B cell (primary cell): ENCODE measurements around the gene JMJD8. TPM values are rescaled to one million over a fixed set of nuclear protein-coding genes. Genes with fewer than 3 reads are reported as not detected.

Experiments
- ATAC-seq: fragments of 200-7000 bp; cut with Tn5 transposase; one replicate; pipeline ENCODE4 v1.10.0; 2021; ENCODE audit warnings: low read depth, mild to moderate bottlenecking, moderate number of reproducible peaks, moderate library complexity
- CTCF ChIA-PET: fragments of 350-600 bp; sonication (Branson Sonifier 250); formaldehyde crosslinking; loops from one replicate; lab custom pipeline; 2021; ENCODE audit warnings: antibody characterized with exemption, inconsistent platforms; lab: Charles Lee
- POLR2A ChIA-PET: fragments of 350-600 bp; sonication (Branson Sonifier 250); formaldehyde crosslinking; loops from one replicate; lab custom pipeline; 2021; ENCODE audit warnings: antibody characterized with exemption; lab: Charles Lee
- DNase-seq: peaks from one replicate; pipeline ENCODE4 v3.0.0; 2013
- H2AFZ ChIP-seq: 2 replicates; pipeline ENCODE4 v1.6.1; 2012; ENCODE audit warnings: mild to moderate bottlenecking, low read depth, low read length; ENCODE audit not compliant: insufficient read depth, poor library complexity, severe bottlenecking
- H3K27ac ChIP-seq, 2 donors: 1 replicate in 1 of 2; 2 replicates in 1 of 2; pipeline ENCODE4 v1.5.1; 2012 to 2013; ENCODE audit warnings: low read length in 2 of 2, mild to moderate bottlenecking in 2 of 2, moderate library complexity in 1 of 2
- H3K27me3 ChIP-seq, 4 experiments: fragments of 200-600 bp in 1 of 4; sonication (generic) in 1 of 4; replicated peaks in 1 of 4; 1 replicate in 2 of 4; 2 replicates in 2 of 4; pipeline versions ENCODE4 v1.6.1 to v1.7.0; 2013 to 2016; ENCODE audit warnings: low read length in 3 of 4, mild to moderate bottlenecking in 2 of 4, mixed read lengths in 1 of 4, moderate library complexity in 1 of 4; ENCODE audit not compliant: insufficient read depth in 4 of 4, control insufficient read depth in 3 of 4; ENCODE audit errors: control extremely low read depth in 1 of 4
- H3K36me3 ChIP-seq, 2 experiments: replicated peaks in 1 of 2; 1 replicate in 1 of 2; 2 replicates in 1 of 2; pipeline versions ENCODE4 v1.6.1 to v1.7.1; 2013; ENCODE audit warnings: low read length in 1 of 2; ENCODE audit not compliant: insufficient read depth in 2 of 2, control insufficient read depth in 1 of 2; ENCODE audit errors: control extremely low read depth in 1 of 2, extremely low read depth in 1 of 2
- H3K4me1 ChIP-seq, 2 donors: fragments of 200-600 bp in 1 of 2; sonication (generic) in 1 of 2; 1 replicate in 1 of 2; 2 replicates in 1 of 2; pipeline versions ENCODE4 v1.5.1 to v1.6.1; 2013 to 2017; ENCODE audit warnings: low read length in 2 of 2; ENCODE audit not compliant: control insufficient read depth in 2 of 2, insufficient read depth in 2 of 2
- H3K4me2 ChIP-seq: replicated peaks from 2 replicates; pipeline ENCODE3; 2012; ENCODE audit warnings: mild to moderate bottlenecking, low read depth, low read length; ENCODE audit not compliant: poor library complexity, severe bottlenecking
- H3K4me3 ChIP-seq, 5 experiments: fragments of 200-600 bp in 1 of 5; sonication (generic) in 1 of 5; 1 replicate in 3 of 5; 2 replicates in 2 of 5; pipeline versions ENCODE4 v1.5.1 to v1.7.0; 2011 to 2016; ENCODE audit warnings: low read length in 4 of 5, mild to moderate bottlenecking in 4 of 5, low read depth in 2 of 5, control low read depth in 1 of 5, moderate library complexity in 1 of 5; ENCODE audit not compliant: insufficient read depth in 1 of 5; ENCODE audit errors: control extremely low read depth in 1 of 5, extremely low read depth in 1 of 5
- H3K79me2 ChIP-seq: fragments of 200-600 bp; sonication (generic); one replicate; pipeline ENCODE4 v1.6.0; 2016; ENCODE audit warnings: low read length; ENCODE audit not compliant: control insufficient read depth, insufficient read depth
- H3K9ac ChIP-seq: fragments of 200-600 bp; sonication (generic); 2 replicates; pipeline ENCODE4 v1.6.1; 2017; ENCODE audit warnings: mild to moderate bottlenecking, low read length, moderate library complexity
- H3K9me3 ChIP-seq, 3 donors: one replicate each; pipeline versions ENCODE4 v1.6.1 to v1.7.1; 2013; ENCODE audit warnings: low read length in 2 of 3; ENCODE audit not compliant: control insufficient read depth in 2 of 3, insufficient read depth in 1 of 3; ENCODE audit errors: control extremely low read depth in 1 of 3
- H4K20me1 ChIP-seq: 2 replicates; pipeline ENCODE4 v1.6.0; 2012; ENCODE audit warnings: mild to moderate bottlenecking, low read length; ENCODE audit not compliant: insufficient read depth, control insufficient read depth, poor library complexity, severe bottlenecking
- H3K27ac Mint-ChIP-seq: one replicate; pipeline ENCODE4 v1.8.0; 2021; ENCODE audit warnings: mixed read lengths
- H3K27me3 Mint-ChIP-seq: one replicate; pipeline ENCODE4 v1.8.0; 2021; ENCODE audit warnings: mixed read lengths
- H3K4me1 Mint-ChIP-seq: one replicate; pipeline ENCODE4 v1.8.0; 2021; ENCODE audit warnings: mixed read lengths
- H3K4me3 Mint-ChIP-seq: one replicate; pipeline ENCODE4 v1.8.0; 2021; ENCODE audit warnings: mixed read lengths
- H3K9me3 Mint-ChIP-seq: one replicate; pipeline ENCODE4 v1.8.0; 2022; ENCODE audit warnings: mixed read lengths; ENCODE audit not compliant: insufficient read depth
- EZH2 ChIP-seq: IDR thresholded peaks from 2 replicates; pipeline ENCODE4 v1.6.1; 2012; ENCODE audit warnings: borderline replicate concordance, low read depth, mild to moderate bottlenecking, moderate library complexity, low read length; ENCODE audit not compliant: insufficient read depth, poor library complexity, severe bottlenecking
- WGBS: methylation state at CpG from one replicate; pipeline ENCODE4 v1.1.5; 2013; ENCODE audit warnings: missing lambda C conversion rate; ENCODE audit not compliant: insufficient coverage; 5-methylcytosine and 5-hydroxymethylcytosine counted together
- intact Hi-C: fragments of 100-400 bp; cut with micrococcal nuclease; formaldehyde crosslinking; loops from one replicate; pipeline ENCODE4 v1.10.0; 2022
- polyA plus RNA-seq: library from polyadenylated mRNA; depleted of rRNA; stranded (reverse); fragments of >200 nt; gene quantifications from 2 replicates; pipeline ENCODE4 v1.2.3, GENCODE V29; 2012
- total RNA-seq, 2 donors: library from RNA; stranded (reverse); fragments of 120-200 nt in 1 of 2; gene quantifications; 1 replicate in 1 of 2; 2 replicates in 1 of 2; pipeline versions ENCODE4 v1.2.3 to v1.2.4, GENCODE V29; 2013 to 2022
- TF ChIP-seq, protein P1 (sequence below): fragments of 200-600 bp; IDR thresholded peaks from one replicate; pipeline ENCODE4 v1.8.0; 2022; ENCODE audit warnings: antibody characterized with exemption, mild to moderate bottlenecking

JMJD8 gene
- total and polyA plus RNA-seq, 2 donors (not counting 1 experiment from before 2014, with no cell fraction given) = 46.3 to 69.3 TPM

DNA sequence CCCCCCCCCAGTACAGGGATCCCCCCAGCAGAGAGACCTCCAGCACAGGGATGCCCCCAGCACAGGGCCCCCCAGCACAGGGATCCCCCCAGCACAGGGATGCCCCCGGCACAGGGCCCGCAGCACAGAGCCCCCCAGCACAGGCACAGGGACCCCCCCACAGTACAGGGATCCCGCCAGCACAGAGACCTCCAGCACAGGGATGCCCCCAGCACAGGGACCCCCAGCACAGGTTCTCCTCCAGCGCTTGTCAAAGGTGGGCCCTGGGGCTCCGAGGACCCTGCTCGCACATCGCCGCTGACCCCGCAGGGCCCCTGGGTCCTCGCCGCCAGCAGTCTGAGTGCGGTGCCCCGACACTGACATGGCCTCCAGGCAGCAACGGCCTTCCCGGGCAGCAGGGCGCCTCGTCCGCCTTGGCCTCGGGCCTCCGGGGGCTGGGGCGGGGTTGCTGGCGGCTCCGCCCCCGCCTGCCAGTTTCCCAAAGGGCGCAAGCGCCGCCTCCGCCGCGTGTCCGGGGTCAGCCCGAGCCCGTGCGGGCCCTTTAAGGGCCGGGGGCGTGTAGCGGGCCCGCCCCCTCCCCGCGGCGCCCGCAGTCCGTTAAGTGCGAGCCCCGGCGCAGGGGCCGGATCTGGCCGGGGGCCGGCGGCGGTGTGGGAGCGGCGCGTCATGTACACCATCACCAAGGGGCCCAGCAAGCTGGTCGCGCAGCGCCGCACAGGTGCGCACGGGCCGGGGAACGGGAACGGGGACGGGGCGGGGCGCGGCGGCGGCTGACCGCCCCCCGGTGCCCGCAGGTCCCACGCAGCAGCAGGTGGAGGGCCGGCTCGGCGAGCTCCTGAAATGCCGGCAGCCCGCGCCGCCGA, 42.6 kb downstream of the JMJD8 start, which contains the start of gene MCRIP2:
TSS of gene MCRIP2 (plus strand) at position 503 of the 863 bp plus-strand sequence. CDS start at position 667, 164 bp downstream.
- Histone ChIP-seq H4K20me1 (peaks cover 6% of the 10 kb centered on the region), H2AFZ (peak within 1 kb of the TSS; percentile 79), H3K36me3 (no peaks in the 10 kb centered on the region), H3K4me3 (peak within 1 kb of the TSS in 4 of 5 experiments; percentile 42 to 75 (median 60)), H3K79me2 (peaks cover 6% of the 10 kb centered on the region), H3K4me2 (peak within 1 kb of the TSS; percentile 87), H3K27me3 (no peaks in the 10 kb centered on the region), H3K9ac (peak within 1 kb of the TSS; percentile 73), H3K4me1 (peaks cover 15 to 44% of the 10 kb centered on the region in 2 donors), H3K9me3 (no peaks in the 10 kb centered on the region), H3K27ac (peak within 1 kb of the TSS; percentile 18 to 41)
- Mint-ChIP-seq H3K4me3 (peak within 1 kb of the TSS; percentile 74), H3K4me1 (peaks cover 23% of the 10 kb centered on the region), H3K27me3 (no peaks in the 10 kb centered on the region), H3K9me3 (no peaks in the 10 kb centered on the region), H3K27ac (peak within 1 kb of the TSS; percentile 61)
- DNase-seq (peak; percentile 73), ATAC-seq (peak; percentile 41)
- intact Hi-C loops = loop anchor here (1.0 kb wide), 2 partner anchors 8 to 43 kb away; partner anchors contain the start of genes JMJD8 and WDR90
- no peak for TF ChIP-seq EZH2
- TF ChIP-seq, protein P1, sequence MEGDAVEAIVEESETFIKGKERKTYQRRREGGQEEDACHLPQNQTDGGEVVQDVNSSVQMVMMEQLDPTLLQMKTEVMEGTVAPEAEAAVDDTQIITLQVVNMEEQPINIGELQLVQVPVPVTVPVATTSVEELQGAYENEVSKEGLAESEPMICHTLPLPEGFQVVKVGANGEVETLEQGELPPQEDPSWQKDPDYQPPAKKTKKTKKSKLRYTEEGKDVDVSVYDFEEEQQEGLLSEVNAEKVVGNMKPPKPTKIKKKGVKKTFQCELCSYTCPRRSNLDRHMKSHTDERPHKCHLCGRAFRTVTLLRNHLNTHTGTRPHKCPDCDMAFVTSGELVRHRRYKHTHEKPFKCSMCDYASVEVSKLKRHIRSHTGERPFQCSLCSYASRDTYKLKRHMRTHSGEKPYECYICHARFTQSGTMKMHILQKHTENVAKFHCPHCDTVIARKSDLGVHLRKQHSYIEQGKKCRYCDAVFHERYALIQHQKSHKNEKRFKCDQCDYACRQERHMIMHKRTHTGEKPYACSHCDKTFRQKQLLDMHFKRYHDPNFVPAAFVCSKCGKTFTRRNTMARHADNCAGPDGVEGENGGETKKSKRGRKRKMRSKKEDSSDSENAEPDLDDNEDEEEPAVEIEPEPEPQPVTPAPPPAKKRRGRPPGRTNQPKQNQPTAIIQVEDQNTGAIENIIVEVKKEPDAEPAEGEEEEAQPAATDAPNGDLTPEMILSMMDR = no peak
- under 1% methylated on average over 79 of the region's 81 CpGs for WGBS
- POLR2A ChIA-PET = interaction anchor here (0.6 kb wide), 2 partner anchors 25 to 421 kb away, joined by 3 to 4 read pairs; no protein-coding TSS in a partner anchor
- CTCF ChIA-PET = no interaction called here

- H3K4me3 Mint-ChIP-seq = no peak overlapping the region
- no peak overlapping the region for H3K27ac ChIP-seq
- no peaks in the 10 kb centered on the region for H3K9me3 Mint-ChIP-seq
- H2AFZ ChIP-seq = no peak overlapping the region
- H3K27ac Mint-ChIP-seq = no peak overlapping the region
- H3K27me3 Mint-ChIP-seq = no peaks in the 10 kb centered on the region
- no peak for DNase-seq
- intact Hi-C loops = loop anchor here (1.0 kb wide), 2 partner anchors 9 to 44 kb away; partner anchors contain the start of genes JMJD8 and WDR90
- peaks cover 9% of the 10 kb centered on the region for H3K79me2 ChIP-seq
- peaks cover 24% of the 10 kb centered on the region for H3K4me1 Mint-ChIP-seq
- H3K4me3 ChIP-seq = no peak overlapping the region
- TF ChIP-seq EZH2 = no peak
- TF ChIP-seq, protein P1 = no peak
- ChIA-PET CTCF (no interaction called here), POLR2A (no interaction called here)
- H3K9ac ChIP-seq = no peak overlapping the region
- peak overlapping the region; percentile 87 for H3K4me2 ChIP-seq
- peaks cover 6% of the 10 kb centered on the region for H4K20me1 ChIP-seq
- no peaks in the 10 kb centered on the region for H3K9me3 ChIP-seq
- no peak for ATAC-seq
- H3K36me3 ChIP-seq = no peaks in the 10 kb centered on the region
- H3K4me1 ChIP-seq = peaks cover 15 to 46% of the 10 kb centered on the region in 2 donors
- 86% methylated on average over 1 of the region's 5 CpGs for whole genome bisulfite sequencing
- no peaks in the 10 kb centered on the region for H3K27me3 ChIP-seq
Measured at GRCh38 chr16:640614-641013, 43.5 kb downstream of the JMJD8 start.
